ENCODE results near the gene NIN.

The NIN gene

DNA sequence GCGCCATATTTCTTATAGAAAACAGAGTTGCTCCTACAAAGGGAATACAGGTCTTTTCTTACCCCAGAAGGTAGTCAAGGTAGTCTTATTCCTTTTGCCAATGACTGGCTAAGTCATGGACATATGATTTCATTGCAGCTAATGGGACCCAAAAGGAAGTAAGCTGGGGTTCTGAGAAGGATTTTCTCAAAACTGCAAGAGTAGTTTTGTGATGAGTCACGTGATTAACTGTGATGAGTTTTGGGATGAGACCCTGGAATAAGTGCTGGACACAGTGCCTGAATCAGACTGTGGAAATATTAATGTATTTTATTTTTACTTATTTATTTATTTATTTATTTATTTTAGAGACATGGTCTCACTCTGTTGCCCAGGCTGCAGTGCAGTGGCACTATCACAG lies 13.4 kb upstream of the NIN start:
- DNase-seq (ENCODE audit: insufficient read length, low spot score) (no peak), FAIRE-seq (no peak)

DNA sequence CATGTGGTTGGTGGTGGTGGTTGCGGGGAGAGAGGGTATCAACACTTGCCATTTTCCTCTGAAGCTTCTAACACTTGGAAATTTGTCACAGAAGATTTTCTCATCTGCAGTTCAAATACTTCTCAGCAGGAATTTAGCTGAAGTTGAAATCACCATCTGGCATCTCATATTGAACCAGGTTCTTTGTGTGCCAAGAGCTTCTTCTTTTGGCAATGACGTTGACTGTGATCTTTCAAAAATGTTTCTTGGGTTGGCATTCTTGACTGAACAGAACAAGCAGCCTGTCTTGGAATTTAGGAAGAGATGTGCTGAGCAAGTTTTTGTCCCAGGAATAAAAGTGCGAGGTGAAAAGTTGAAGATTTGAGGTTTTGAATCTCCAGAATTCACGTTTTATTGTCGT lies 8.7 kb upstream of the NIN start:
- FAIRE-seq (no peak), DNase-seq (ENCODE audit: insufficient read length, low spot score) (no peak)

DNA sequence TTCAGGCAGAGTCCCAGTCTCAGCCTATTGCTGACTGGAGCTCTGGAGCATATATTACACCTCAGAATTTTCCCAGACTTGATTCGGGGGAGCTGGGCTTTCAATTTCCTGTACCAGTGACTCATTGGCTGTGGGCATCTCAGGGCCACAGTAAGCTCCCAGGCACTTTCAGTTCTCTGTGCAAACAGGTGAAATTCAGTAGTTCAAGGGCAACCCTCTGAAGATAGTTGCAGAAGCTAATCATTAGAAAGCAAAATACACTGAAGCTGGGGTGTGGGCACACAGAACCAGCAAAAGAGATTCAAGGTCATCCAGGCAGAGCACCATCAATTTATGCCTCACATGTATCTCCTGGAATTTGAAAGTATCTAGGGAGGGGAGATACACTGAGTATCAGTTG lies 8.1 kb upstream of the NIN start:
- no peak for DNase-seq (ENCODE audit: insufficient read length, low spot score)
- FAIRE-seq, result no peak

DNA sequence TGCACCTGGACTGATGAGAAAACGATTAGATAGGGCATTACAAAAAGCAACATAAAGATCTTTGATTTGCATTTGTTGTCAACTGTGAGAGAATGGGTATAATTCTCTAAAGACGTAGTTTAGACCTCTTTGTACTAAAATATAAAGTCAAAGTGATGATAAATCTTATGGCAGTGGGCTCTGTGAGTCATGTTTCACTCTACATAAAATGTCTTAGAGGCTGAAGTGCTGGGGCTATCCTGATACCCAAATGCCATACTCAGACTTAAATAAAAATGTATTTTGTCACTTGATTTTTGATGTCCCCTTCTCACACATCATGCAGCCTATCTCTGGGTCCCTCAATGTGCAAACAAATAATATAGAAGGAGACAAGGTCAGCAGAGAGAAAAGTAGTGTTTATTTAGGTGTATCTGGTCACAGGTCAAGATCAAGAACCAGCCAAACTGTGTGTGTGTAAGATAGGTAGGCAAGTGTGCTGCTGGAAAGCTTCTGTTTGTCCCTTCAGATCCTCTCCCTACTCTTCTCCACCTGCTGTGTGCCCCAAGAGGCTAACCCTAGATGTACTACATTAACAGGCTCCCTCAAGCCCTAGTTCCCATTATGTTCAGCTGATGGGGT lies 7.0 kb upstream of the NIN start:
- FAIRE-seq (no peak), DNase-seq (ENCODE audit: insufficient read length, low spot score) (no peak)

DNA sequence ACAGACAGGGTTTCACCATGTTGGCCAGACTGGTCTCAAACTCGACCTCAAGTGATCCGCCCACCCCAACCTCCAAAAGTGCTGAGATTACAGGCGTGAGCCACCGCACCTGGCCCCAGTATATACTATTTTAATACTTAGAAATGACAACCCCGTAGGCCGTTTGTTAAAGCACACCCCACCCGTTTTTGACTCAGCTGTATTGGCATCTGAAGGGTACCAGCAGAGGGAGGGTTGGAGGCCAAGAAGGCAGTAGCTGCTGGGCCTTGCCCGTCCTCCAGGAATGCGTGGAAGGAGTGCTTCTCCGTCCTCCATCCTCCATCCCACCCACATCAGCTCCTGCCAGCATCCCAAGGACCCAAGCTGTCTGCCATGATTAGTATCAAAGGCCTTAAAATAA lies 6.3 kb upstream of the NIN start:
- DNase-seq (ENCODE audit: insufficient read length, low spot score), result no peak
- FAIRE-seq, result no peak

DNA sequence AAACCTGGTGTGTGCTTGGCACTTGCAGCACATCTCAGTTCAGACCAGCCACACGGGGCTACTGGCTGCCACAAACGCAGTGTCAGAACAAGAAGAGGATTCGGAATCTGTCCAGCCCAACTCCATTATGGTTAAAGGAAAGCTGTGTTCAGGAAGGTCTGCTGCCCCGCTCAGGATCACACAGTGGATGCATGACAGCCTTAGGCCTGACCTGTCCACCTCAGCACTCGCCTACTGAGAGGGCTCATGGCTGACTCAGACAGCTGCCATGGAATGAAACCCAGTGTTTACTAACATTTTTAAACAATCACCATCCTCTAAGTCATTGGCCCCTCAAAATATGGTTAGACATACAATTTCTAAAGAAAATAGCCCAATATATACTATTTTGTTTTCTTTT lies 5.6 kb upstream of the NIN start:
- no peak for FAIRE-seq

DNA sequence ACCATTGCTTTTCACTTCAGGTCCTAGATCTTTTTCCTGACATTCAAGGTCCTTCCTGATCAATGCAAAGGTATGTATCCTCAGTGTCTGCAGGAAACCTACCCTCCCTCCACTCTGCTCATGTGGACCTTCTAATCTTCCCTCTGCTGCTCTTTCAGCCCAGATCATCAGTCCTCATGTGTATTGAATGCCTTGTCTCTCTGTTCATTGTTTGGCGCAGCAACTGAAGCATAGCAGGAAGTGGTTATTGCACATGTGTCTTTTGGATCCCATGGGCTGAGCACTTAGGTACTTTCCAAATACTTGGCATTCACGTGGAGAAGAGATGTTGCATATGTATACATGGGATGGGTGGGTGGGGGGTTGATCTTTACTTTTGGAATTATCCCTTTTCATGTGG lies 4.3 kb upstream of the NIN start:
- DNase-seq (ENCODE audit: insufficient read length, low spot score), result no peak
- no peak for FAIRE-seq

More for the DNA sequence above, 5.6 kb upstream of the NIN start:
- DNase-seq (ENCODE audit: insufficient read length, low spot score), result no peak

DNA sequence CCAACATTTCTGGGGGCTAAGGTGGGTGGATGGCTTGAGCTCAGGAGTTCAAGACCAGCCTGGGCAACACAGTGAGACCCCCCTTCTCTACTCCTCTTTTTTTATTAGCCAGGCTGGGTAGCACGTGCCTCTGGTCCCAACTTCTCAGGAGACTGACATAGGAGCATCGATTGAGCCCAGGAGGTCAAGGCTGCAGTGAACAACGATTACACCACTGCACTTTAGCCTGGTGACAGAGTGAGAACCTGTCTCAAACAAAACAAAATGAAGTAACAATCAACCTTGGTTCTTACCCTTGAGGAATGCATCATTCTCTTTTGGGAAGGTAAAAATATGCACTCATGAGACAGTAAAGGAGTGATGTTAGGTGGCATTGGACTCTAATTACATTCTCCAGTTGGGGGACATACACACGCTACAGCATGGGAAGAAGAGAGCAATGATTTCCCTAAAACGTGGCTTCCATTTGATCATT lies 3.9 kb upstream of the NIN start:
- FAIRE-seq, result no peak

DNA sequence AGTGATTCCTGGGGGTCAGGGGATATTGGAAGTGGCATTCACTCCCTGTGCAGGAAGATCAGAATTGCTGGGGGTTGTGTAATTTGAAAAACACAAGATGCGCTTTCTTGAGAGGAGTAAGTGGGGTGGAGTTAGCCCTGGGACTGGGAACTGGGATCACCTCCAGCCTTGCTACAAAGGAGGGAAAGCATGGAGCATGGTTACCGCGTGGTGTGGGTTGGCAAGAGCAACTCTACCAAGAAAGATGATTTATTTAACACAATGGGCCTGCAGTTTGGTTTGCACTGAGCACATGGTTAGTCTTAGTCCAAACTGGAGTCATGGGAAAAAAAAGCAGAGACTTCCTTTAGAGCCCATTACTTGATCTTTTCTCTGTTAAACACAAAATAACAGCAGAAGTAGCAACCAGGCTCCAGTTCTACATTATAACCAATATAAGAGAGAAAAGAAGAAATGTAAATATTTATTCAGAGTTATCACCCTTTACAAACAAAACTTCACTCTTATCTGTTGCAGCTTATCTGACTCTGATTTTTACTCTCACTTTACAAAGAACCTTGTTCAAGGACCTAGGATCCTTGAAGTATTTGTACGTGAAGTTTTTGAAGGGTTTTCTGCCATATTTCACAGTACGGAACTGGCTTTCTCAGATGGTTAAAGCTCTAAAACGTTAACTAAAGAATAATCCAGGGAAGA lies 2.1 kb upstream of the NIN start:
- DNase-seq (ENCODE audit: insufficient read length, low spot score) (no peak), FAIRE-seq (no peak)

More for the DNA sequence above, 3.9 kb upstream of the NIN start:
- no peak for DNase-seq (ENCODE audit: insufficient read length, low spot score)

DNA sequence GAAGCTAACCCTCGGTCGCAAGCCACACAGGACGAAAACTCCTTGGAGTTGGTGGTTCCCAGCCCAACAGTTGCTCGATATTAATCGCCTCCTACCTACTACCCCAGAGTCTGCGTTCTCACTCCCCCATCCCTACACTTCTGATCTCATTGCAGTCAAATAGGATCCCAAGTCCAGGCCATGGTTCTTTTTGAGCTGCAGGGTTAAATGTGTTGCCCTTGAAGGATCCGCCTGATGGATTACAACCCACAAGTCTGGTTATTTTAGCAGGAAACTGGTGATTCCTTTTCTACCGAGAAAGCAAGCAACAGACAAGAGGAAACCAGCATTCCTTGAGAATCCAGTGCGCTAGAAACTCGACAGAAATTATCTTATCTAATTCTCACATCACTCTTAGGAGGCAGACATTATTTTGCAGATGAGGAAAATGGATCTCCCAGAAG lies 785 bp upstream of the NIN start:
- FAIRE-seq (no peak), DNase-seq (ENCODE audit: insufficient read length, low spot score) (no peak)

DNA sequence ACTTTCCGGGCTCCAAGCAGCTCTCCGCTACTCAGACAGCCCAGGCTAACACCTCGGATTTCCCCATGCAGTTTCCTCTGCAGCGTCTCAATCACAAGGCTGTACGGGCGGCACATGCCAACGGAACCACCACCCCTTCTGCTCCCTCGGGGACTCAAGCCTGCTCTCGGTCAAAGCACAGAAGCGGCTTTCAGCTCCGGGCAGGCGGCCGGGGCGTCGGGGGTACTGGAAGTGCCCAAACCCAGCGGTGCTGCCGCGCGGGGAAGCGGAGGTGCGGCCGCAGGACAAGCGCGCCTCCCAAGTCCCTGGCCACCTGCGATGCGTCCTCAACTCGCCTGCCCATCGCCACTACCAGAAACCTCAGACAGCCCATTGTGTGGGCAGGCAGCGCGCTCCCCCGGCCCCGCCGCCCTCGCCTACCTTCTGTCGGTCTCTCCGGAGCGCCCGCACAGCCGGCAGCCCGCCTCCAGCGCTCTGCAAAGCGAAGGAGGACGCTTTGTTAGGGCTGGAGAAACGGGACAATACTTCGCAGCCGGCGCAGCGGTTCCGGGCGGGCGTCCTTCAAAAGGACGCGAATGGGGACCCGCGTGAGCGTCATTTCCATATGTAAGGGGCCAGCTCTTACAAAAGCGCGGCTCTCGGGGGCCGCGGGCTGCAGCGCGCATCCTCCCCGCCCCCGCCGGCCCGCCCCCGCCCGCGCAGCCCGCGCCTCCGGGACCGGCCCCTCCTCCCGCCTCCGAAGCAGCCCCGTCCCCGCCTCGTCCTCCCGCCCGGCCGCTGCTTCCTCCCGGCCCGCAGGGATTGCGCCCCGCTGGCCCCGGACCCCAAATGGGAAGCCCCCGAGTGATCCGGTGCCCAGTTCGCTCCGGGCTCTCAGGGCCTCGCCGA lies 674 bp downstream of the NIN start:
- FAIRE-seq (no peak), DNase-seq (ENCODE audit: insufficient read length, low spot score) (peak; percentile 32)

DNA sequence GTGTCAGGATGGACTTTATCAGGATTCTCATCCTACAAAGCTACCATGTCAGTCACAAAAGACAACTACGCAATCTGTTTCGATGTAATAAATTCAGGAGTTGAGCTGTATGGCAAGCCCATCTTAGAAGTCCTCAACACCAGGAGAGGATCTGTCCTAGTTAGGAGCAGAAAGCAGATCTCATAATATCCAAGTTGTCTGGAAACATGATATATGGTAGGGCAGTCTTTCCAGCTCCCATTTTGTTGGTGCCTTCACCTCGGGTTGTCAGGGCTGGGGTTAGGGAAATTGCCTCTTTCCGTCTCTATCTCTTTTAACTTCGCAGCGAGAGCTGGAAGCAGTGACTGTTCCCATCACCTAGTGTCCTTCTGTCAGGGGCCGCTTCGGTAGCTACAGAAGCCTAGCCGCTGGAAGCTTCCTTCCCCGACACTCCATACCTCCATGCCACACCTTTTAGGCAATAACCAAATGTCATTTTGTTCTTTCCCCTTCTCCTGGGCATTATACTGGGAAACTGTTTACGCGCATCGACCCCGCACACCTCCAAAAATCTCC lies 1.4 kb downstream of the NIN start:
- FAIRE-seq (no peak), DNase-seq (ENCODE audit: insufficient read length, low spot score) (no peak)

DNA sequence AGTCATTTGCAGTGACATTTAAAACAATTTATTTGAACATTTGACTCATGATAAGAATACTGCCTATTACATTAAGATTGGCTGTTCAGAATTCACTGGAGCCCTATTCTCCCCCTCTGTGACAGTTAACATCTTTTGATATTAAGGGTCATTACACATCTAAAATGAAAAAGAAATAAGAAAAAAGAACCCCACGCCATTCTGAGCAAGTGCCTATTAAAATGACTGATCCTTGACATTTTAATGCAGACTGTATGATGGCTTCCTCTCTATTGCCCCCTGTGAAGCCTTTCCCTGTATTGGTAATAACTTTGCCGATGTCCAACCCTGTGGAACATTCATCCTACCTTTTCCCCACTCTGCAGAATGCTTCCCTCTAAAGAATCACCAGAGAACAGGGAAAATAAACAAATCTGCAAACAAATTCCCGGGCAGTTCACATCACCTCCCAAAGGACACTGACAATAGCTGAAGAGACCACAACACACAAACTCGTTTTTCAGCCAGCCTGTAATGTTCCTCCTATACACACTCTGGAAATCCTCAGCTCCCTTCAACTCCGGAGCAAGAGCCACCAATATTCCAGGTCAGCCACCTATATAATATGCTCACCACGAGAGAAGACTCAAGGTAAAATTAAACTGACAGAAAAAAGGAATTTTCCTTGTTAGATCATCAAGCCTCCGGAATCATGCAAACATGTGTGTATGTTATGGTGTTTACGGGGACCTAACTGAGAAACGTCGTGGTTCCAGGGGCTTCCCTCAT lies 2.1 kb downstream of the NIN start:
- no peak for DNase-seq (ENCODE audit: insufficient read length, low spot score)
- FAIRE-seq, result no peak

DNA sequence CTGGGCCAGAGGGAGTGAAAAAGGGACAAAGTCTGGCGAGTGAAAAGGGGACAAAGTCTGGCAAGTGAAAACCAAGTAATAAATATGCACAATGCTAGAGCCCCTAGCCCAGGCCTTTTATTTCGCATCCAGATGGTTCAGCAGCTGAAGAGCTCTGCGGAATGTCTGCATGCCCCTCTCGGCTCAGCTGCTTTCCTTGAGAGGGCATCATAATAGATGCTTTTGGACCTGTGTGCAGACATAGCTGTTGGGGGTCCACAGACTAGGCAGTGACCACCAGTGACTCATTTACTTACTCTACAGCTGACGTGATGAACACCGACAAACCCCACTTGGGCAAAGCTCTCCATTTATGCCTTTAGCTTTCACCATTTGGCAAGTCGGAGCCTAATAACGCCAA lies 4.3 kb downstream of the NIN start:
- FAIRE-seq, result no peak
- DNase-seq (ENCODE audit: insufficient read length, low spot score), result no peak

DNA sequence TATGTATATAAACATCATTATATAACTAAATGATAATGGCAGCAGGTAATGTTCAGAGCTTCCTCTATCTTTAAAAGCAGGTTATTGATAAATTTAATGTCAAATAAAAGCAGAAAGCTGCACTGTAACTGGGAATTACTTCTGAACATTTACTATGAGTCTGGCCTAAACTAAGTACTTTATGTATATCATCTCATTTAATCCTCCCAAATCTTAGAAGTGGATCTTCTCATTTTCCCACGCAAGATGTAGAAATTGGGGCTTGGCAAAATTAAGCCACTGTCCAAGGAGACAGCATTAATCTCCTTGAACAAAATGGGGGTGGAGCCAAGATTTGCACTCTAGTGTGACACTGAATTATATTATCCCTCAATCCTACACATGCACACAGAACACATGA lies 5.7 kb downstream of the NIN start:
- no peak for DNase-seq (ENCODE audit: insufficient read length, low spot score)
- no peak for FAIRE-seq

DNA sequence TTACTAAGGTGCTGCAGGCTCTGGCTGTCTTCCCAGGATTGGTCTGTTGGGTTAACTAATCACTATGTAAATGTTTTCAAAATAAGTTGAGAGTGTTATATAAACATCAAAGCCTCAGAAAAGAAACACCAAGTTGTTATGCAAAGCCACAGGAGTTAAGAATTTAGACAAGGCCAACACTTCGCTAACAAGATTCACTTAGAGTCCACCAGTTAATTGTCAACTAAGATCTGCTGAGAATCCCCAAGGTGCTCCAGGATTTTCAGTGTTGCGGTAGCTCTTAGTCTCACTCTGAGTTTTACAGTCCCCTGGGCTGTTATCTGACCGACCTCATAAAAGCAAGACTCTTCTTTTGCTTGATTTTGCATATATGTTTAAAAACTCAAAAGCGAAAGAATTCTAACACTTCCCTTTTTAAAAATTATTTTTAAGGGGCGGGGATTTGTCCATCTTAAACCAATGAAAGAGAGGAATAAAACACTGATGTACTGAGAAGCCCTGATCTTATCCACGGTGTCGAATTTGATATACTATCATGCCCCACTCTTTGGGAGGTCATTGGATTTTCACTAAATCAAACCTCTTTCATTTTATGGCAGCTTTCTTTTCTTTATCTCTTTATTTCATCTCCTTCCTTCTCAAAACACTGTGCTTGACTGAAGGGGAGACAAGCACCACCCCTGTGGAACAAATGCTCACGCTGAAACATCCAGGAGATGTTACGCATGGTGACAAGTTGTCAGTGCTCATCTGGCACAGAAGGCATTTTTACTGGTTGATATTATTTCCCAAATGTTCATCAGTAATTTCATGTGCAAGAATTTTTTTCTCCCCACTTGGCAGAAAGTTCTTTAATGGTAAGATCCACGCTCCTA lies 7.0 kb downstream of the NIN start:
- no peak for DNase-seq (ENCODE audit: insufficient read length, low spot score)
- no peak for FAIRE-seq

DNA sequence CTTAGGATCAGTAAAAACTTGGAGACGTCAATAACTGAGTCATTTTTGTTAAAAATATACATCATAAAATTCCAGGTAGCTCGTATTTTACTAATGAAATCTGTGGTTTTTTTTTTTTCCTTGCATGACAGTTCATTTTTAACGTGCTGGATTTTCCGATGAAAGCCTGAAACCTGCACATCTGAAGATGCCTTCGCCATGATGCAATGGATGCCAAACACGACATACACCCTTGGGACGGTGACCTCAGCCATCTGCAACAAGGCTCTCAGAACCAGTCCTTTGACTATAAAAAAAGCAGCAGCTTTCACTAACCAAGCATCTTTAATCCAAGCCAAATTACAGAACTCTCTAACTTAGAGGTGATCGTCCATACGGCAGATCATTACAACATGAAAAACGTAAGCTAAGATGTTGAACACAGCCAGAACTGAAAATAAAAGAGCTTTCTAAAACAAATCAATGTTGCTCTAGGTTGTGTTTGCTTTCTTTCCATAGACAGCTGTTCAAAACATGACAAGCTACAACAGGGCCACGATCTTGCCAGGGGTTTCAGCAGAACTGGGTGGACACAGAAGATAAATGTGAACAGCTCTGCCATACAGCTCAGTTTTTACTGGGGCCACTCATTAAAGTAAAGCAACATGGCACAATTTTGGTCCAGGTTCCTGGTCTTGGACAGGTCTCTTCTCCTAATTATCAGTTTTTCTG lies 7.8 kb downstream of the NIN start:
- DNase-seq (ENCODE audit: insufficient read length, low spot score), result no peak
- FAIRE-seq, result no peak

DNA sequence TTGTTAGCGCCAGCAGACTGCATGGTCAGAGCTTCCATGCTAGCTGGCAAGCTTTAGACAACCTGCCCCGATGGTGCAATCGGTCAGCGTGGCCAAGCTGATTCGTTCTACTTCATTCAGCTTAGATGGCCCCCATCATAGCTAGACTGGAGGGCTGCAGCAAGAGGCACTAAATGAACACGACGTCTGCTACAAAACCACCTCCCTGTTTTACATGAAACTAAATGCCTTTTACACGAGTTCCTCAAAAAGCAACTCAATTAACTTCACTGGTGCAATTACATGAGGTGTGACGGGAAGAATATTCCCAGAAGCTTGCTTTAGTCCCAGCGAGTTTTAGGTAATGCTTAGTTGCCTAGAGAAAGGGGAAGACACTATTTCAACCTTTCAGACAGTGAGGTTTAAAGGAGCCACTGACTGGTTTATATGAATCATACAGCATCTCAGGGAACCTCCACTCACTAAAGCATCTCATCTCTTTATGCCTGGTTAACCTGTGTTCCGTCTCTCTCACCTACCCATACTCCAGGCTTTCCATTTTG lies 8.4 kb downstream of the NIN start:
- no peak for DNase-seq (ENCODE audit: insufficient read length, low spot score)
- FAIRE-seq, result no peak
